ENCODE data around the gene OTUD7B.

OTUD7B gene

GRCh38 chr1:149940427-149940826 lies 70.1 kb downstream of the OTUD7B start:
- TF ChIP-seq REST (IDR thresholded peaks at IDR 0.05; ENCODE audit: low read depth) (no peak), TAF1 (IDR thresholded peaks at IDR 0.05; ENCODE audit: low read depth) (no peak), USF1 (IDR thresholded peaks at IDR 0.05) (no peak), TEAD4 (IDR thresholded peaks at IDR 0.05) (no peak), YY1 (IDR thresholded peaks at IDR 0.05; ENCODE audit: low read depth) (no peak), EGR1 (IDR thresholded peaks at IDR 0.05) (no peak), ZBTB7A (IDR thresholded peaks at IDR 0.05; ENCODE audit: low read depth) (no peak), CEBPB (IDR thresholded peaks at IDR 0.05) (no peak), EP300 (IDR thresholded peaks at IDR 0.05; ENCODE audit: borderline replicate concordance) (no peak), FOXM1 (IDR thresholded peaks at IDR 0.05; ENCODE audit: borderline replicate concordance, low read depth) (no peak), CREB1 (IDR thresholded peaks at IDR 0.05; ENCODE audit: low read depth) (no peak), TCF12 (IDR thresholded peaks at IDR 0.05; ENCODE audit: low read depth) (no peak), RAD21 (IDR thresholded peaks at IDR 0.05; ENCODE audit: low read depth) (no peak), MAX (IDR thresholded peaks at IDR 0.05) (no peak), NFIC (IDR thresholded peaks at IDR 0.05) (no peak)

- TF ChIP-seq CEBPB (IDR thresholded peaks at IDR 0.05) (no peak), CREB1 (IDR thresholded peaks at IDR 0.05; ENCODE audit: low read depth) (no peak), EGR1 (IDR thresholded peaks at IDR 0.05) (no peak), TCF12 (IDR thresholded peaks at IDR 0.05; ENCODE audit: low read depth) (no peak), YY1 (IDR thresholded peaks at IDR 0.05; ENCODE audit: low read depth) (no peak), NFIC (IDR thresholded peaks at IDR 0.05) (no peak), EP300 (IDR thresholded peaks at IDR 0.05; ENCODE audit: borderline replicate concordance) (no peak), MAX (IDR thresholded peaks at IDR 0.05) (no peak), TEAD4 (IDR thresholded peaks at IDR 0.05) (no peak), FOXM1 (IDR thresholded peaks at IDR 0.05; ENCODE audit: borderline replicate concordance, low read depth) (no peak), USF1 (IDR thresholded peaks at IDR 0.05) (no peak), RAD21 (IDR thresholded peaks at IDR 0.05; ENCODE audit: low read depth) (no peak), TAF1 (IDR thresholded peaks at IDR 0.05; ENCODE audit: low read depth) (no peak), REST (IDR thresholded peaks at IDR 0.05; ENCODE audit: low read depth) (no peak), ZBTB7A (IDR thresholded peaks at IDR 0.05; ENCODE audit: low read depth) (no peak)
These were observed 72.8 kb downstream of the OTUD7B start for GRCh38 chr1:149937759-149938158.

GRCh38 chr1:149936992-149937705 lies 73.4 kb downstream of the OTUD7B start:
- TF ChIP-seq TAF1 (IDR thresholded peaks at IDR 0.05; ENCODE audit: low read depth) (no peak), FOXM1 (IDR thresholded peaks at IDR 0.05; ENCODE audit: borderline replicate concordance, low read depth) (no peak), EGR1 (IDR thresholded peaks at IDR 0.05) (no peak), EP300 (IDR thresholded peaks at IDR 0.05; ENCODE audit: borderline replicate concordance) (no peak), TCF12 (IDR thresholded peaks at IDR 0.05; ENCODE audit: low read depth) (no peak), TEAD4 (IDR thresholded peaks at IDR 0.05) (no peak), MAX (IDR thresholded peaks at IDR 0.05) (no peak), CREB1 (IDR thresholded peaks at IDR 0.05; ENCODE audit: low read depth) (no peak), ZBTB7A (IDR thresholded peaks at IDR 0.05; ENCODE audit: low read depth) (no peak), USF1 (IDR thresholded peaks at IDR 0.05) (no peak), NFIC (IDR thresholded peaks at IDR 0.05) (no peak), RAD21 (IDR thresholded peaks at IDR 0.05; ENCODE audit: low read depth) (no peak)

- no peak for TF ChIP-seq REST (IDR thresholded peaks at IDR 0.05; ENCODE audit: low read depth)
- no peak for TF ChIP-seq RAD21 (IDR thresholded peaks at IDR 0.05; ENCODE audit: low read depth)
- TF ChIP-seq ZBTB7A (IDR thresholded peaks at IDR 0.05; ENCODE audit: low read depth): 0 out of 2 replicates have a peak, but pooled peaks have one; percentile 56
- no peak for TF ChIP-seq CREB1 (IDR thresholded peaks at IDR 0.05; ENCODE audit: low read depth)
- TF ChIP-seq NFIC (IDR thresholded peaks at IDR 0.05): no peak
These were observed 74.1 kb downstream of the OTUD7B start, which contains the start of gene MTMR11 for GRCh38 chr1:149936170-149936991. TSS of gene MTMR11 (minus strand) at chr1:149936879. CDS start at chr1:149936647, 232 bp downstream.

Data from Ishikawa (cell line).